Adrenal gland (tissue), 12 donors: ENCODE data around the gene CDKL2. TPM values are rescaled to one million over a fixed set of nuclear protein-coding genes. Genes with fewer than 3 reads are reported as not detected.

ENCODE experiments used
- DNase-seq, 7 donors: peaks; one replicate each; pipeline ENCODE4 v3.0.0-alpha.2; 2019 to 2020
- H3K27ac ChIP-seq, 5 donors: fragments of 200-600 bp; sonication (generic) in 4 of 5; 1 replicate in 3 of 5; 2 replicates in 2 of 5; pipeline versions ENCODE4 v1.5.1 to v1.8.0; 2016 to 2020; ENCODE audit warnings: mild to moderate bottlenecking in 1 of 5
- H3K27me3 ChIP-seq: fragments of 200-600 bp; 2 replicates; pipeline ENCODE4 v1.8.0; 2021
- H3K36me3 ChIP-seq, 2 donors: fragments of 200-600 bp; replicated peaks in 1 of 2; 1 replicate in 1 of 2; 2 replicates in 1 of 2; pipeline versions ENCODE4 v1.5.1 to v1.8.0; 2018 to 2022
- H3K4me1 ChIP-seq, 2 donors: fragments of 200-600 bp; replicated peaks in 1 of 2; 1 replicate in 1 of 2; 2 replicates in 1 of 2; pipeline versions ENCODE4 v1.5.1 to v1.8.0; 2018 to 2021
- H3K4me3 ChIP-seq, 4 donors: fragments of 200-600 bp; sonication (generic) in 3 of 4; one replicate each; pipeline ENCODE4 v1.5.1; 2016 to 2018
- H3K9me3 ChIP-seq, 3 donors: fragments of 200-600 bp; sonication (generic) in 1 of 3; replicated peaks in 1 of 3; 1 replicate in 2 of 3; 2 replicates in 1 of 3; pipeline versions ENCODE4 v1.5.1 to v1.8.0; 2016 to 2021
- CTCF ChIP-seq, 6 experiments: fragments of 450-650 bp in 4 of 6; fragments of 200-600 bp in 2 of 6; sonication (generic) in 1 of 6; IDR thresholded peaks; 1 replicate in 5 of 6; 2 replicates in 1 of 6; pipeline versions ENCODE4 v1.5.1 to v1.8.0; 2016 to 2021; ENCODE audit warnings: antibody characterized with exemption in 6 of 6, mild to moderate bottlenecking in 2 of 6, moderate library complexity in 1 of 6
- POLR2A ChIP-seq, 2 donors: fragments of 450-650 bp; IDR thresholded peaks; one replicate each; pipeline ENCODE4 v1.6.1; 2017; ENCODE audit warnings: antibody characterized with exemption in 2 of 2, mild to moderate bottlenecking in 2 of 2, moderate library complexity in 1 of 2
- WGBS, 4 donors: extraction: QIAGEN DNeasy Blood & Tissue Kit in 2 of 4; methylation state at CpG; one replicate each; pipeline versions ENCODE4 v1.1.5 to v1.1.7; 2013 to 2017; 5-methylcytosine and 5-hydroxymethylcytosine counted together
- intact Hi-C, 2 donors: fragments of 100-400 bp; cut with DNase I; formaldehyde crosslinking; loops; one replicate each; pipeline versions ENCODE4 v1.14.1 to v1.15.0; 2022 to 2023
- polyA plus RNA-seq, 3 donors: library from polyadenylated mRNA; stranded (reverse); fragments of 200-250 nt in 2 of 3; fragments of 350-450 nt in 1 of 3; fragmentation: Illumina TruSeq in 1 of 3; extraction: RNeasy Lipid Tissue Mini Kit (QIAGEN cat#74804) in 1 of 3; gene quantifications; one replicate each; pipeline ENCODE4 v1.2.3, GENCODE V29; 2013 to 2014
- total RNA-seq, 9 donors: library from RNA; depleted of rRNA in 4 of 9; stranded (reverse); fragments of >200 nt in 4 of 9; fragments of 120-200 nt in 1 of 9; fragmentation: NEBNext Ultra II Directional in 1 of 9; extraction: Animal tissue kit (Norgen Biotek cat#: 25700) in 1 of 9; gene quantifications; one replicate each; pipeline versions ENCODE4 v1.1.0 to v1.2.4, GENCODE V29; 2013 to 2023
- donor health status: healthy with polysubstance abuse.
- donor health status: Bipolar disorder and iron deficiency.
- donor health status: DM: yes; HTN: yes; CAD: no.
- donor health status: DM: no; HTN: no; CAD: no.
- donor health status: DM: no; HTN: no; CAD: no.
- donor health status: DM: yes; HTN: yes; CAD: no.

The CDKL2 gene
- total and polyA plus RNA-seq, 12 donors, result 0.13 to 1.8 (median 0.60) TPM

GRCh38 chr4:75673959-75674328 is 43.6 kb upstream of the CDKL2 start:
- H3K4me1 ChIP-seq, result peaks cover 13 to 30% of the 10 kb centered on the region in 2 donors
- TF ChIP-seq CTCF (IDR thresholded peaks at IDR 0.05) (no peak), POLR2A (IDR thresholded peaks at IDR 0.05) (no peak)
- no peaks in the 10 kb centered on the region for H3K9me3 ChIP-seq
- H3K36me3 ChIP-seq, result no peaks in the 10 kb centered on the region
- H3K27me3 ChIP-seq, result no peaks in the 10 kb centered on the region
- 19 to 31% (median 23%) methylated on average over 5 of the region's 5 CpGs for WGBS, 4 donors
- intact Hi-C loops, result loop anchor here in 1 of 2 donors (10.0 kb wide), 1 partner anchor 51 kb away; the partner anchor contains the start of gene USO1
- peak overlapping the region; percentile 85 to 98 (median 96) for H3K27ac ChIP-seq
- DNase-seq, result peak in 4 of 7 donors; percentile 19 to 37 (median 28)
- H3K4me3 ChIP-seq, result peak overlapping the region in 2 of 4 donors; percentile 36 to 76

GRCh38 chr4:75673027-75673958 is 43.0 kb upstream of the CDKL2 start, which contains the start of gene G3BP2:
G3BP2 (minus strand) TSS chr4:75673411; CDS start chr4:75662025, 11,386 bp downstream.
- intact Hi-C loops, result loop anchor here in 1 of 2 donors (10.0 kb wide), 1 partner anchor 52 kb away; the partner anchor contains the start of gene USO1
- Histone ChIP-seq H3K9me3 (no peaks in the 10 kb centered on the region), H3K36me3 (no peaks in the 10 kb centered on the region), H3K4me1 (peaks cover 13 to 36% of the 10 kb centered on the region in 2 donors), H3K4me3 (peak within 1 kb of the TSS; percentile 76 to 99 (median 83)), H3K27me3 (no peaks in the 10 kb centered on the region), H3K27ac (peak within 1 kb of the TSS; percentile 89 to 98 (median 96))
- DNase-seq, result peak; percentile 98 to 99 (median 99)
- TF ChIP-seq POLR2A (IDR thresholded peaks at IDR 0.05), result peak; percentile 95 to 97
- no peak for TF ChIP-seq CTCF (IDR thresholded peaks at IDR 0.05)
- WGBS, 4 donors, result 0 to 1% (median 0%) methylated on average over 16 to 83 of the region's 83 CpGs

GRCh38 chr4:75672461-75673026 is 42.2 kb upstream of the CDKL2 start:
- Histone ChIP-seq H3K27ac (peak overlapping the region; percentile 89 to 98 (median 96)), H3K4me3 (peak overlapping the region; percentile 76 to 99 (median 83)), H3K27me3 (no peaks in the 10 kb centered on the region), H3K36me3 (no peaks in the 10 kb centered on the region), H3K4me1 (peaks cover 13 to 36% of the 10 kb centered on the region in 2 donors), H3K9me3 (no peaks in the 10 kb centered on the region)
- 0 to 1% (median 0%) methylated on average over 22 to 44 of the region's 44 CpGs for WGBS, 4 donors
- intact Hi-C loops, result loop anchor here in 1 of 2 donors (10.0 kb wide), 1 partner anchor 52 kb away; the partner anchor contains the start of gene USO1
- DNase-seq, result peak; percentile 68 to 86 (median 77)
- TF ChIP-seq CTCF (IDR thresholded peaks at IDR 0.05) (no peak), POLR2A (IDR thresholded peaks at IDR 0.05) (peak in 1 of 2 donors; percentile 28)
